NCI-H1105 (cell line): Measurements from ENCODE around the gene ITPRID1.
"Not testable (repeated sequence)": the region's sequence is repeated elsewhere in the genome, so short reads cannot be mapped to it uniquely, and the experiment has no call there.

Source experiments
- DNase-seq: peaks from one replicate; lab custom pipeline; 2025; lab: John Stamatoyannopoulos, UW

The ITPRID1 gene

DNA sequence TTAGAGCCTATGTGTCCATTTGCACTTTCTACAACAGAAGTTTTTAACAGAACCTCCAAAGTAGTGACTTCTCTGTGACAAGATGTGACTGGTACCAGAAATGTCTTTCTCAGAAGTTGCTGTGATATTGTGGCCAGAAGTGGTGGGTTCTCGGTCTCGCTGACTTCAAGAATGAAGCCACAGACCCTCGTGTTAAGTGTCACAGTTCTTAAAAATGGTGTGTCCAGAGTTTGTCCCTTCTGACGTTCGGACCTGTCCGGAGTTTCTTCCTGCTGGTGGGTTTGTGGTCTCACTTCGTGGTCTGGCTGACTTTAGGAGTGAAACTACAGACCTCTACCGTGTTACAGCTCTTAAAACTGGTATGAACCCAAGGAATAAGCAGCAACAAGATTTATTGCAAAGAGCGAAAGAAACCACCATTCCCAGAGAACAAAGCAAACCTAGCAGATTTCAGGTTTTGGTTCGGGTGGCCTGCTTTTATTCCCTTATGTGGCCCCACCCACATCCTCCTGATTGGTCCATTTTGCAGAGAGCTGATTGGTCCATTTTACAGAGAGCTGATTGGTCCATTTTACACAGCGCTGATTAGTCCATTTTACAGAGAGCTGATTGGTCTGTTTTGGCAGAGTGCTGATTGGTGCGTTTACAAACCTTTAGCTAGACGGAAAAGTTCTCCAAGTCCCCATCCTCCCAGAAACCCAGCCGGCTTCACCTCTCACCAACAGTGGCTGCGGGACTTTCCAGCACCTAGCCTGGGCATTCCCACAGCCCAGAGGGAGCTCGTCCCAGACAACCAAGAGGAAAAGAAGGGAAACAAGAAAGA is 3.0 kb downstream of the ITPRID1 start:
- no peak for DNase-seq

GRCh38 chr7:31517513-31517912 is 3.6 kb downstream of the ITPRID1 start:
- no peak for DNase-seq

DNA sequence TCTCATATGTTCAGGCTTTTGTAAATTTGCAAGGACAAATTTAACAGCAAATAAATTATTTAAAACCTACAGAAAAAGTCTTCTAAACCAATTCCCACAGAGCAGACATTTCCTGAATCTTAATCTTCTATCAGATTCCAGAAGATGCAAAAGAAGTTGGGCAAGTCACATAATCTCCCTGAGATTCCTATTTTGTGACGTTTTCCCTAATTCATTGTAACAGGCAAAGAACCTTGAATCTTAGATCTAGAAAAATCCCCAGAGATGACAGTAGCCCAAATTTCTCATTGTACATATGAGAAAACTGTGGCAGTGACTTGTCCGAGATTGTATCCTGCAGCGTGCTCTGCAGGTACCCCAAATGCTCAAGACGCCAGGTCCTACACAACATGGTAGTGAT is 4.9 kb downstream of the ITPRID1 start:
- no peak for DNase-seq

GRCh38 chr7:31521336-31522010 is 7.6 kb downstream of the ITPRID1 start:
- DNase-seq = no peak

GRCh38 chr7:31526864-31527263 is 13.0 kb downstream of the ITPRID1 start:
- no peak for DNase-seq

DNA sequence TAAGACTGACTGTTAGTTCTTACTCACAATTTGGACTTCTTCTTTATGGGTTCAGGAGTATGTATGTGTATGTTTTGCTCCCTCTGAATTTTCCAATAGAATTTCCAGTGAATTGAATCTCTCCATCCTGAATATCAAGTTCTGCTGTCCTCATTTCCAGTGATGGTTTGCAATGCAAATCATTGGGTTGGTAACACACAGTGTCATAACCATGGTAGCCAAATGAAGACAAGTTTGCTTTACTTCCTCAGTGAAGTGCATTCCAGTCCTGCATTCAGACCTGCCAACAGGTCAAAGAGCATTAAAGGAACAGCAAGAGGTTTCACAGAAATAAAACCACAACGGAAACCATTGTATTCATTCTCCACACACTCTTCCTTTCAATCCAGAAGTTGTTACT is 15.2 kb downstream of the ITPRID1 start:
- DNase-seq = no peak

DNA sequence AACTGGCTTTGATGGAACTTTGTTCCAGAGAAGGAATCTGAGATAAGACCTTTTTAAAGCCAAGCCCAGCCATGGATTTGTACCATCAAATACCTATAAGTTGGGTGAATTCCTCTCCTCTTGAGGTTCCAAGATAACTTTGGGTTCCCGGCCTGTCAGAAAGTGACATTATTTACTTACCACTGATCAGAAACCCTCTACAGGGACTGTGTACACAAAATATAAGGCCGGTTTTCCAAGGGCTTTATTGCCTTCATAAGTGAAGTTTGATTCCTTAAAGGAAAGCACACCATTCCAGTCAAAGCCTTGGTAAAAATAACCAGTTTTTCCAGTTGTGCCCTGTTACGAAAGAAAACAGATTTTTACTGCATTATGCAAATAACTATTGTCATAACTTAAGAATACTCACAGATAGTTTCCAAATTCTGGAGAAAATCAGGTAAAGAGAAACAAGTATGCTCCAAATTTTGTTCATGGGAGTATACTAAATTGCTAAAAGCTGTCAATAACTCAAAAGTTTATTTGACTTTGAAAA is 26.8 kb downstream of the ITPRID1 start:
- DNase-seq = not testable (repeated sequence)

DNA sequence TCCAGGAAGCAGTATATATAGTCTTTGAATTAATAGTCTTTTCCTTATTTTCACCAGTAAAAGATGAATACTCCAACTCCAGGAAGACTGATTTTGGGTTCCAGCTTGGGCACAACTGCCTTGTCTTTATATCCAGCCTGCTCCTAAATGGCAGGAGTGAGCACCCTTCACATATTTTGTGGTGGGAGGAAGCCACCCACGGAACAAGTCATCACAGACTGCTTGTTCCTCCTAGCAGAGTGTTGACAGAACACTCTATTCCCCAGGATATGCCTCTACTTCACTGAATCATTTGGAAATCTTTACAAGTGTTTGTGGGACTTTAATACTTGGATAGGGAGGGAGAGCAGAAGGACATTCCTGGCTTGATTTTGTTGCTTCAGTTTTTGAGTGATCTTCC is 31.7 kb downstream of the ITPRID1 start:
- no peak for DNase-seq

DNA sequence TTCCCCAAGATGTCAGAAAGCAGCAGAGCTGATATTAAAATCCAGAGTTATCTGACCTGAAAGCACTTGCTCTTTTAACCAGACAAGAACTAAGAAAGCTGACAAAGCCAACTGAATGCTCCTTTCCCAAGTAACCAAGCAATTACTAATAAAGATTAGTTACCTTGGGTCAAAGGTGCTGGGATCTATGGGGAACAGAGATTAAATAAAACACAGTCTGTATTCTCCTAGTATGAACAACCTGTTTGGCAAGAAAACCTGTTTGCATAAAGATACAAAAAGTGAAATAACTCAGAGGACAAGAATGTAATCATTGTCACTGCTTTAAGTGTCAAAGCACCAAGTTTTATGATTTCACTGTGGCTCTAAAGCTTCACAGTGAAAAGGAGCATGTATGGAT is 35.7 kb downstream of the ITPRID1 start:
- DNase-seq = no peak

DNA sequence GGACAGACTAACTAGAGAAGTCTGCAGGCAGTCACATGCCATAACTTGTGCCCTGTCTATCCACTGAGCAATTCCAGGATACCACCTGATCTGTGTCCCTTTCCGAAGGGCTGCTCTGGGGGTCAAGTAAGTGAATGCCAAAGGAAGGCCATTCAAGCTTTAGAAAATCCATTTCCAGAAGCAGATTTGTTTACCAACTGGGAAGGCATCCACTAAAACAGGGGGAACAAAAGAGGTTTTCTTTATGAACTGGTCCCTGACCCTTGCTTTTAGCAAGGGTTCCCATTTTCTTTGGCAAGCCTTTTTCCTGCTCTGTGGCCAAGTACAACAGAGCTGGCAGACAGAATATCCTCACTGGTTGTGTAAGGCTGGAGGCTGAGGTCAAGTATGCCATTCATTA is 36.5 kb downstream of the ITPRID1 start:
- DNase-seq = no peak

- DNase-seq = peak; percentile 81
These were observed 39.8 kb downstream of the ITPRID1 start for GRCh38 chr7:31553661-31554081.

DNA sequence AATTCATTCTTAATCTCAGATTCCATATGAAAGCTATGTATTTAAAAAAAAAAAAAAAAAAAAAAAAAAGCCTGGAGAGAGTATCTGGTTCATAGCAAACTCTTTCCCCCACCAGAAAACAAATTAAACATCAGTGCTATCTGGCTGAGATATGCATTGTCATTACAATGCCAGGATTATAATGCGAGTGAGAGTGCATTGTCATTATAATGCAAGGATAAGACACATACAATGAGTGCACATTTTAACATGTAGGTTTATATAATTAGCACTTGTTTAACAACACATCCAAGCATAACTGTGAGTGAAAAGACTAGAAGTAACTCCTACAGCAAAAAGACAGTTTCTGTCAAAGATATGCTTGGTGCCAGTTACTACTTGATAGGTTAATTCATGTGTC is 48.1 kb downstream of the ITPRID1 start:
- no peak for DNase-seq

GRCh38 chr7:31563522-31563921 is 49.6 kb downstream of the ITPRID1 start:
- DNase-seq = no peak

DNA sequence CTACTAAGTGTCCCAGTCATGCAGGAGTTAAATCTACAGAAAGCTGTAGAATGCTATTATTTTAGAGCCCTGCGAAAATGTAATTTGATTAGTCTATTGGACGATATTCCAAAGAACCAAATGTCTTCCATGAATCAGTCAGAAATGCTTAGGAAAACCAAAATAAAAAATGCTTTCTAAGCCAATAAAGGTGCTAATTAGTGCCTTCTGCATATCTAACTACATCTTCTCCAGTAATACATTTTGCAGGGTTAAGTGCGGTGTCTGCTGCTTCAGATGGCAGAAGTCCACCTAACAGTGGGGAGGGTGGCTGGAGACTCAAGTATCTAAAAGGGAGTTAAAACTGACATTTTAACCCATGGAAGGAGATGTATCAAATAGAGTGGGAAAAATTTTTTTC is 50.1 kb downstream of the ITPRID1 start:
- no peak for DNase-seq

GRCh38 chr7:31564661-31565060 is 50.8 kb downstream of the ITPRID1 start:
- no peak for DNase-seq

DNA sequence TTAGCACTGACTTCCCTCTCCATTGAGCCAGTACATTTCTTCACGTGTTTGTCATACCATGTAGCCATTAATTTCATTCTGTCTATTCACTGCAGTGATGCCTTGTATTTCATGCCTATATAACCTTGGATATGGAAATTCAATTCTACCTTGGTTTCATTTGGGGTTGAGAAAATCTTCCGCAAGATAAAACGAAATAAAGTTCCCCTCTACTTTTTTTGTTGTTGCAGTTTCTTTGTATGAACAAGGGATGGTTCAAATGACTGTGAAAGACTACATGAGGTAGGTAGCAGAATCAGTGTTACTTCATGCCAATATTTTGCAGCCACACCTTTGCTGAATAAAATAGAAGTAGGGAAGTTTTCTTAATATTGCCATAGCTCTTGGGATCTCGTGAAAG is 55.6 kb downstream of the ITPRID1 start:
- no peak for DNase-seq

DNA sequence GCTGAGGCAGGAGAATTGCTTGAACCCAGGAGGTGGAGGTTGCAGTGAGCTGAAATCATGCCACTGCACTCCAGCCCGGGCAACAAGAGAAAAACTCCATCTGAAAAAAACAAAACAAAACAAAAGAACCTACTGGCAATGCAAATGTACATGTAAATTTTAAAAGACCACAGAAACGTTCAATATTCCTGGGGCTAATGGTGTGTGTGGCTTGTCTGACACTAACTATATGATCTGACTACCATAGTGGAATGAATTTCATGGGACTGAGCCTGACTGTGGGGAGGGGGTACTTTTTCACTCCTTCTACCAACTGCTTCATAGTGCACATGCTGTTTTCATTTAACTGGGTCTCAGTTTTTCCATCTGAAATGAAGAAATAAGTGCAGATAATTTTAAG is 69.6 kb downstream of the ITPRID1 start:
- DNase-seq = no peak

DNA sequence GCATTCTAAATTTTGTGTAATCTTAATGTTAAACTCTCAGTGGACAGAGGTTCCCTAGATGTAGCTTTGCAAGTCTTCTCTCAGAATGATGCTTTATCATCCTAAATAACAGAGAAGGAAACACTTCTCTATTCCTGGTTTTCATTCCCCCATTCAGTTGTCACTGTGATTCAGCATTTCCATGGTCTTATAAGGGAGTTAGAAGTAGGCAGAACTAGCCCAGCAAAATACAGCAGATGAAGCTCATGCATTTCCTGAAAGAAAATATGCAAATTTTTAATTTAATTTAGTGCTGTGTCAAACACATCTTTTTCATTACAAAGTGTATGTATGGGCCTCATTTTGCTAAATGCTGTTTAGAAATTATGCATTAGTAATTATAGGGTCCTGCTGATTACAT is 70.1 kb downstream of the ITPRID1 start:
- no peak for DNase-seq

DNA sequence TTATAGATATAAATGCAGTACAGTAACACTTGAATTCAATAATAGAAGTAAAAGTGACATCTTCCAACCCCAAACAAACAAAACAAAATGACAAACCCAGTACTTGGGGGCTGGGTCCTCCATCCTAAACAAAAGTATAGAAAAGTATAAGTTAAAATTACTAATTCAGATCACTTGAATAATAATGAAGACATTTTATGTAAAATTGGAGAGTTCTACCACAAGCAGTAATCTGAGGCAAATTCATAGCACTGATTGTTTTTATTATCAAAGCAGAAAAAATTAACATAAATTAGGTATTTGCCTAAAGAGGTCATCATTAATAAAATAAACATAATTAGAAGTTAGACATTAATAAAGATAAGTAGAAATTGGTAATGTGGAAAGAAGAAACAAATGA is 81.5 kb downstream of the ITPRID1 start:
- DNase-seq = no peak

DNA sequence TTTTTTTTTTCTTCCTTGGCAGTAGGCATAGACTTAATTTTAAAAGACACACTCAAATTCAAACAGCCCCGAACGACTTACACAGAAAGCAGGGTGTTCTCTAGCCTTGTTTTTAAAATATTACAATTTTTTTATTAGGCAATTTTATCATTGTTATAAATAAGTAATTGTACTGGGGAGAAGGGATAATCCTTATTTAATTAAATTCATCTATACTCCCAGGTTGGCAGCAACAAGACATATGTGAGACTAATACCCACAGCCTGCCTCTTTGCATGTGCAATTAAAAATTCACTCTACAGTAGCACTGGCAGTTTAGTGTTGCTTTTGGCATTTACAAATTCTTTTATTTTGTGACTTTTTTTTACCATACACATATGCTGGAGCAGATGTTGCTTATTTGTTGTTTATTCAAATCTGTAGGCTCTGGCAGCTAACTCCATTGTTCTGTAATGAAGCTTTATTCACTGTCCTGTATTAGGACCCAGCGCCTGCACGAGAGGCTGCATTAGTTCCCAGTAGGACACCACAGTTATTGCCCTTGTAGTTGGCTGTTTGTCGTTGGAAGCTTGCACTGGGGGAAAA is 88.2 kb downstream of the ITPRID1 start:
- DNase-seq = no peak

DNA sequence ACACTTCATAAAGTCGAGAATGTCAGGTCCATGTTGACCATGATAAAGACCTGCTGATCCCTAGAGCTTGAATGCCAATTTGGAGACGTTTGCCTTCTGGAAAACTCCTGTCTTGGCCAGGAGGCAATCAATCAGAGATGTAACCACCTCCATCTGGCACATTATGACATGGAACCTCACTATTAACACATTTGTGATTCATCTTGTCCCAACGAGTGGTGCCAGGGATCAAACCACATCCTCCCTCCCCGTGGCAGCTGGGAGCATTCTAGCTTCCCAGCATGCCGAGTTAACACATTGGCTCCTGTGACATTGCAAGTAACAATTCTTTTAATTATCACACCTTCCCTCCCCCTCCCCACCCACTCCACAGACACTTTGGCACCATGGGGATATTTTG is 89.2 kb downstream of the ITPRID1 start:
- no peak for DNase-seq

- DNase-seq = no peak
These were observed 99.7 kb downstream of the ITPRID1 start for GRCh38 chr7:31613604-31614003.

DNA sequence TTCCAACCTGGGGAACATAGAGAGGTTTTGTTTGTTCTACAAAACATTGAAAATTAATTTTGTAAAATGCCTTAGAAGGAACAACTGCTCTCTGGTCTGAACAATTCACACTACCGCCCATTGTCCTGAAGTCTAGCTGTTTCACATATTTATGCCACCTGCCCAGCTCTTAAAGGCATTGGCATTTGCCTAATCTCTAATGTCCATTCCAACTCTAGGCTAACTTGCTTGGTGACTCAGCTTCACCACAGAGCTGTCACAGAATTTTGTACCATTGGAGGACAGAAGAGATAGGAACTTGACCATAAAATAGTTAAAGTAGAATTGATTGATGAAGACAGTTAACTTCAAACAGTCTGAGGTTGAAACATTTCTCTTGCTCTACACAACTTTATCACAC is 119.6 kb downstream of the ITPRID1 start:
- no peak for DNase-seq
